ENCODE data around the gene CLDN24.

Gene CLDN24

DNA sequence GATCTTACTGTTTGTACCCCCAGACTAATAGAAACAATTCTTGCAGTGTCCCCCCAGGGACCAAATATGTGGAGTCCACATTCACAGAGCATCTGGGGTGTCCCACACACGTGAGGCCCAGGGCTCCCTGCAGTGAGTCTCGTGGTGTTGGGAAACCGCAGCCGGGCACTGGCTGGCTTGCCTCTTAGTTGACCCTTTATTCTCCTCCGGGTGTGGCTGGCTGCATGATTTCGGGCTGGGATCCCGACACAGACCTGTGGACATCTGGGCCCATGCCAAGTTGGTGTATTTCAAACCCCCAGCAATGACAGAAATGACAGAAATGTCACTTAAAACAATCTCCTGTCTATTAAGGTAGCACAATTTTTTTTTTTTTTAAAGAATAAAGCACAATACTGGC lies 15.6 kb upstream of the CLDN24 start:
- no peaks in the 10 kb centered on the region for H3K9me3 ChIP-seq (ENCODE audit: severe bottlenecking)
- no peak overlapping the region for H3K27ac ChIP-seq
- H3K4me3 ChIP-seq (ENCODE audit: low read depth, low read length) = no peak overlapping the region
- H3K36me3 ChIP-seq = no peaks in the 10 kb centered on the region
- TF ChIP-seq, protein P1, sequence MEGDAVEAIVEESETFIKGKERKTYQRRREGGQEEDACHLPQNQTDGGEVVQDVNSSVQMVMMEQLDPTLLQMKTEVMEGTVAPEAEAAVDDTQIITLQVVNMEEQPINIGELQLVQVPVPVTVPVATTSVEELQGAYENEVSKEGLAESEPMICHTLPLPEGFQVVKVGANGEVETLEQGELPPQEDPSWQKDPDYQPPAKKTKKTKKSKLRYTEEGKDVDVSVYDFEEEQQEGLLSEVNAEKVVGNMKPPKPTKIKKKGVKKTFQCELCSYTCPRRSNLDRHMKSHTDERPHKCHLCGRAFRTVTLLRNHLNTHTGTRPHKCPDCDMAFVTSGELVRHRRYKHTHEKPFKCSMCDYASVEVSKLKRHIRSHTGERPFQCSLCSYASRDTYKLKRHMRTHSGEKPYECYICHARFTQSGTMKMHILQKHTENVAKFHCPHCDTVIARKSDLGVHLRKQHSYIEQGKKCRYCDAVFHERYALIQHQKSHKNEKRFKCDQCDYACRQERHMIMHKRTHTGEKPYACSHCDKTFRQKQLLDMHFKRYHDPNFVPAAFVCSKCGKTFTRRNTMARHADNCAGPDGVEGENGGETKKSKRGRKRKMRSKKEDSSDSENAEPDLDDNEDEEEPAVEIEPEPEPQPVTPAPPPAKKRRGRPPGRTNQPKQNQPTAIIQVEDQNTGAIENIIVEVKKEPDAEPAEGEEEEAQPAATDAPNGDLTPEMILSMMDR (IDR thresholded peaks at IDR 0.05; ENCODE audit: low read depth, low read length) = no peak
- DNase-seq = no peak
- H3K27me3 ChIP-seq (ENCODE audit: insufficient read depth, low read depth, severe bottlenecking) = no peaks in the 10 kb centered on the region

DNA sequence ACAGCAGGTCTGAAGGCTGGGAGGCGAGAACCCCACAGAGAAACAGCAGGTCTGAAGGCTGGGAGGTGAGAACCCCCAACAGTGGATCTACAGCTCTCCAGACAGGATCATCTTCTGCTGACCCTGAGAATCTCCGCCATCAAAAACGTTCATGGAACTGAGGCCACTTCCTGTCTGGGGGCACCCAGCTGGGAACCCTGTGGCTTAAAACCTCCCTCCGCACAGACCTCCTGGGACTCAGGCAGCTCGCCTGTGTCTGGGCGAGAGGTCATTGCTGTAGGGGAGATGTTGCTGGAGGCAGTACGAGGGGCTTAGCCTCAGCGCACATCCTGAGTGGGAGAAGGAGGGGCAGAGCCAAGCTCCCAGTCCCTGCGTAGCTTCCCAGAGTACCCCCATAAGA lies 15.1 kb upstream of the CLDN24 start:
- Histone ChIP-seq H3K27me3 (ENCODE audit: insufficient read depth, low read depth, severe bottlenecking) (no peaks in the 10 kb centered on the region), H3K9me3 (ENCODE audit: severe bottlenecking) (no peaks in the 10 kb centered on the region), H3K27ac (no peak overlapping the region), H3K36me3 (no peaks in the 10 kb centered on the region), H3K4me3 (ENCODE audit: low read depth, low read length) (no peak overlapping the region)
- no peak for DNase-seq
- TF ChIP-seq, protein P1 (IDR thresholded peaks at IDR 0.05; ENCODE audit: low read depth, low read length) = no peak

GRCh38 chr4:183335369-183335940 lies 13.2 kb upstream of the CLDN24 start:
- H3K4me3 ChIP-seq (ENCODE audit: low read depth, low read length) = no peak overlapping the region
- no peak for DNase-seq
- no peaks in the 10 kb centered on the region for H3K36me3 ChIP-seq
- H3K9me3 ChIP-seq (ENCODE audit: severe bottlenecking) = no peaks in the 10 kb centered on the region
- no peak overlapping the region for H3K27ac ChIP-seq
- no peaks in the 10 kb centered on the region for H3K27me3 ChIP-seq (ENCODE audit: insufficient read depth, low read depth, severe bottlenecking)
- TF ChIP-seq, protein P1 (IDR thresholded peaks at IDR 0.05; ENCODE audit: low read depth, low read length) = no peak

DNA sequence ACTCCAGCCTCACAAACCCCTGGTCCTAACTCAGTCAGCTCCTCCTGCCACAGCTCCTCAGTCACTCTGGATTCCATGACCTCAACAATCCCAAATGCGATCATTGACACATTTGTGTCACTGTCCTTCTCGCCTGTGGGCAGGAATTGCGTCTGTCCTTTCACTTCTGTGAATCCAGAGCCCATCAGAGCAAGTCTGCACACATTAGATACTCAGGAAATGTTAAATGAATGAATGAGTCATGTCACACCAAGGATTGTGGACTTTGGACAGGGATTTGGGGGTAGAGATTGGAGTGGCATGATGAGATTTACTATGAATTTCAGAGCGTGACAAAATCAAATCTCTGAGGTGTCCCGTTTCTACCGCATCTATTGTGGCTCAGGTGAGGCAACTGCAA lies 11.8 kb upstream of the CLDN24 start:
- Histone ChIP-seq H3K27ac (no peak overlapping the region), H3K36me3 (no peaks in the 10 kb centered on the region), H3K9me3 (ENCODE audit: severe bottlenecking) (no peaks in the 10 kb centered on the region), H3K4me3 (ENCODE audit: low read depth, low read length) (no peak overlapping the region), H3K27me3 (ENCODE audit: insufficient read depth, low read depth, severe bottlenecking) (no peaks in the 10 kb centered on the region)
- no peak for DNase-seq
- TF ChIP-seq, protein P1 (IDR thresholded peaks at IDR 0.05; ENCODE audit: low read depth, low read length) = no peak

DNA sequence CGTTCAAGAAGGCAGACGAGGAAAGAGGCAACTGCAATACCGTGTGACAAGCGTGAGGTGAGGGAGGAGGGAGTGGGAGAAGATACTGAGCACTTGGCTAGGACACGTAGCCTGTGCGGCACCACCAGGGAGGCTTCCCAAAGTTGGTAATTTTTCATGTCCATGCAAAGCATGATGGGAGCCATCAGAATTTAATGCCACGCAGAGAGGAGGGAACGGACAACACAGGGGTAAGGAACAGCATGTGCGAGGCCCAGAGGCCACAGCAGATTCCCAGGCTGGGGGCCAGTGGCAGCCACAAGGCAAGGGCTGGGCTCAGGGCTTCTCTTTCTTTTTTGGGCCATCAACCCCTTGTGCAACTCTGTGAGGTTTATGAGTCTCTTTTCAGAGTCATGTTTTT lies 11.0 kb upstream of the CLDN24 start:
- no peak overlapping the region for H3K4me3 ChIP-seq (ENCODE audit: low read depth, low read length)
- TF ChIP-seq, protein P1 (IDR thresholded peaks at IDR 0.05; ENCODE audit: low read depth, low read length) = no peak
- H3K27me3 ChIP-seq (ENCODE audit: insufficient read depth, low read depth, severe bottlenecking) = no peaks in the 10 kb centered on the region
- no peaks in the 10 kb centered on the region for H3K9me3 ChIP-seq (ENCODE audit: severe bottlenecking)
- H3K36me3 ChIP-seq = no peaks in the 10 kb centered on the region
- no peak for DNase-seq
- H3K27ac ChIP-seq = no peak overlapping the region

- Histone ChIP-seq H3K4me3 (ENCODE audit: low read depth, low read length) (no peak overlapping the region), H3K27me3 (ENCODE audit: insufficient read depth, low read depth, severe bottlenecking) (no peaks in the 10 kb centered on the region), H3K36me3 (no peaks in the 10 kb centered on the region), H3K9me3 (ENCODE audit: severe bottlenecking) (no peaks in the 10 kb centered on the region), H3K27ac (no peak overlapping the region)
- DNase-seq = no peak
- TF ChIP-seq, protein P1 (IDR thresholded peaks at IDR 0.05; ENCODE audit: low read depth, low read length) = no peak
Observed at GRCh38 chr4:183332447-183332846, 10.2 kb upstream of the CLDN24 start.

All from WERI-Rb-1 (cell line).